Measurements from ENCODE around the gene TMEM270.

- TF ChIP-seq CTCF (IDR thresholded peaks at IDR 0.05) (no peak), POLR2A (IDR thresholded peaks at IDR 0.05) (no peak), POLR2AphosphoS5 (IDR thresholded peaks at IDR 0.05) (no peak)
Measured at GRCh38 chr7:73858807-73859206, 2.2 kb upstream of the TMEM270 start.
